Loucy (cell line): ENCODE measurements around the gene PRKCQ.

Experiments
- H2AFZ ChIP-seq: fragments of 200-600 bp; sonication (generic); 2 replicates; pipeline ENCODE4 v1.6.0; 2016; ENCODE audit warnings: antibody characterized with exemption, mild to moderate bottlenecking, low read length, moderate library complexity
- H3F3A ChIP-seq: fragments of 200-600 bp; 2 replicates; pipeline ENCODE4 v1.6.0; 2016; ENCODE audit warnings: antibody characterized with exemption, low read depth, mild to moderate bottlenecking
- H3K27me3 ChIP-seq: fragments of 200-600 bp; sonication (generic); 2 replicates; pipeline ENCODE4 v1.6.1; 2014; ENCODE audit warnings: low read length, mild to moderate bottlenecking; ENCODE audit not compliant: insufficient read depth, poor library complexity, severe bottlenecking
- H3K36me3 ChIP-seq: fragments of 200-600 bp; sonication (generic); 2 replicates; pipeline ENCODE4 v1.6.1; 2016; ENCODE audit warnings: low read length; ENCODE audit not compliant: insufficient read depth
- H3K4me1 ChIP-seq: fragments of 200-600 bp; sonication (generic); 2 replicates; pipeline ENCODE4 v1.5.1; 2014; ENCODE audit warnings: low read length, mild to moderate bottlenecking; ENCODE audit not compliant: insufficient read depth, poor library complexity, severe bottlenecking
- H3K4me2 ChIP-seq: fragments of 200-600 bp; sonication (generic); 2 replicates; pipeline ENCODE4 v1.6.0; 2014; ENCODE audit warnings: antibody characterized with exemption, low read length, low read depth, mild to moderate bottlenecking; ENCODE audit not compliant: poor library complexity, severe bottlenecking
- H3K4me3 ChIP-seq: fragments of 200-600 bp; sonication (generic); 2 replicates; pipeline ENCODE4 v1.5.1; 2014; ENCODE audit warnings: low read length, mild to moderate bottlenecking, mixed read lengths; ENCODE audit not compliant: poor library complexity, severe bottlenecking
- H3K79me2 ChIP-seq: fragments of 200-600 bp; sonication (generic); 2 replicates; pipeline ENCODE4 v1.6.1; 2014; ENCODE audit warnings: low read length; ENCODE audit not compliant: insufficient read depth
- H3K9ac ChIP-seq: fragments of 200-600 bp; sonication (generic); 2 replicates; pipeline ENCODE4 v1.6.0; 2014; ENCODE audit warnings: mild to moderate bottlenecking, low read depth, low read length, moderate library complexity; ENCODE audit not compliant: poor library complexity, severe bottlenecking
- H3K9me2 ChIP-seq: fragments of 200-600 bp; sonication (generic); replicated peaks from 2 replicates; pipeline ENCODE4 v1.6.1; 2016; ENCODE audit warnings: low read depth, low read length, mixed read lengths
- H3K9me3 ChIP-seq: fragments of 200-600 bp; sonication (generic); 2 replicates; pipeline ENCODE4 v1.6.1; 2014; ENCODE audit warnings: mild to moderate bottlenecking, antibody characterized with exemption, low read length, low read depth; ENCODE audit not compliant: insufficient read depth
- H4K20me1 ChIP-seq: fragments of 200-600 bp; sonication (generic); 2 replicates; pipeline ENCODE4 v1.6.0; 2014; ENCODE audit warnings: antibody characterized with exemption, low read length, mild to moderate bottlenecking; ENCODE audit not compliant: insufficient read depth, poor library complexity, severe bottlenecking
- CTCF ChIP-seq: fragments of 200-600 bp; sonication (generic); conservative IDR thresholded peaks from 2 replicates; pipeline ENCODE4 v1.5.1; 2014; ENCODE audit warnings: mild to moderate bottlenecking, antibody characterized with exemption, low read length
- EZH2phosphoT487 ChIP-seq: fragments of 200-600 bp; IDR thresholded peaks from 2 replicates; pipeline ENCODE4 v1.6.1; 2018; ENCODE audit warnings: antibody characterized with exemption, mild to moderate bottlenecking, moderate library complexity, borderline replicate concordance

PRKCQ gene

GRCh38 chr10:6399879-6400278 is 180.2 kb downstream of the PRKCQ start:
- H3K4me2 ChIP-seq = peak overlapping the region; percentile 14
- peaks cover 13% of the 10 kb centered on the region for H3K4me1 ChIP-seq
- no peaks in the 10 kb centered on the region for H4K20me1 ChIP-seq
- no peaks in the 10 kb centered on the region for H3K36me3 ChIP-seq
- H3K79me2 ChIP-seq = no peaks in the 10 kb centered on the region
- H2AFZ ChIP-seq = no peak overlapping the region
- no peaks in the 10 kb centered on the region for H3K27me3 ChIP-seq
- no peak overlapping the region for H3K4me3 ChIP-seq
- H3K9ac ChIP-seq = peak overlapping the region; percentile 3
- H3K9me3 ChIP-seq = no peaks in the 10 kb centered on the region
- no peaks in the 10 kb centered on the region for H3F3A ChIP-seq
- TF ChIP-seq EZH2phosphoT487 = no peak
- TF ChIP-seq CTCF = no peak
- no peaks in the 10 kb centered on the region for H3K9me2 ChIP-seq

GRCh38 chr10:6399231-6399741 is 180.8 kb downstream of the PRKCQ start:
- no peak for TF ChIP-seq EZH2phosphoT487
- no peak for TF ChIP-seq CTCF
- Histone ChIP-seq H2AFZ (no peak overlapping the region), H3K4me1 (peaks cover 13% of the 10 kb centered on the region), H3K9me3 (no peaks in the 10 kb centered on the region), H3K36me3 (no peaks in the 10 kb centered on the region), H4K20me1 (no peaks in the 10 kb centered on the region), H3F3A (no peaks in the 10 kb centered on the region), H3K9ac (peak overlapping the region; percentile 3), H3K4me3 (no peak overlapping the region), H3K27me3 (no peaks in the 10 kb centered on the region), H3K4me2 (peak overlapping the region; percentile 14), H3K79me2 (no peaks in the 10 kb centered on the region), H3K9me2 (no peaks in the 10 kb centered on the region)

- Histone ChIP-seq H3K4me3 (no peak overlapping the region), H3K36me3 (no peaks in the 10 kb centered on the region), H3K79me2 (no peaks in the 10 kb centered on the region), H3K9ac (no peak overlapping the region), H3K27me3 (no peaks in the 10 kb centered on the region), H3K4me1 (peaks cover 13% of the 10 kb centered on the region), H4K20me1 (no peaks in the 10 kb centered on the region), H2AFZ (no peak overlapping the region), H3K4me2 (no peak overlapping the region), H3K9me2 (no peaks in the 10 kb centered on the region), H3F3A (no peaks in the 10 kb centered on the region), H3K9me3 (no peaks in the 10 kb centered on the region)
- no peak for TF ChIP-seq CTCF
- no peak for TF ChIP-seq EZH2phosphoT487
These were observed 181.7 kb downstream of the PRKCQ start for GRCh38 chr10:6398399-6398798.
